SJSA1 (cell line): ENCODE data around the gene UVSSA. TPM values are rescaled to one million over a fixed set of nuclear protein-coding genes. Genes with fewer than 3 reads are reported as not detected.
A peak's percentile ranks its signal among the peaks of the same experiment; 100 is the strongest.

Experiments
- DNase-seq, 2 experiments: peaks; one replicate each; pipeline ENCODE4 v3.0.0-alpha.2; 2015 to 2020; ENCODE audit warnings: low spot score in 2 of 2, low read depth in 1 of 2
- H3K27ac ChIP-seq: fragments of 250-450 bp; sonication (Bioruptor Pico); 2 replicates; pipeline ENCODE4 v1.5.1; 2020; ENCODE audit warnings: mild to moderate bottlenecking, moderate library complexity
- H3K27me3 ChIP-seq: fragments of 250-450 bp; sonication (Bioruptor Pico); replicated peaks from 2 replicates; pipeline ENCODE4 v1.5.1; 2020; ENCODE audit warnings: mild to moderate bottlenecking, moderate library complexity
- H3K36me3 ChIP-seq: fragments of 250-450 bp; sonication (Bioruptor Pico); 2 replicates; pipeline ENCODE4 v1.5.1; 2020; ENCODE audit warnings: mild to moderate bottlenecking
- H3K4me1 ChIP-seq: fragments of 250-450 bp; sonication (Bioruptor Pico); replicated peaks from 2 replicates; pipeline ENCODE4 v1.6.1; 2021; ENCODE audit warnings: mild to moderate bottlenecking
- H3K4me3 ChIP-seq: fragments of 250-450 bp; sonication (Bioruptor Pico); 2 replicates; pipeline ENCODE4 v1.5.1; 2020; ENCODE audit warnings: mild to moderate bottlenecking
- H3K9me3 ChIP-seq: fragments of 250-450 bp; sonication (Bioruptor Pico); replicated peaks from 2 replicates; pipeline ENCODE4 v1.5.1; 2020; ENCODE audit warnings: mild to moderate bottlenecking
- total RNA-seq: library from RNA; depleted of rRNA; stranded (reverse); fragments of >200 nt; shearing (Covaris generic); gene quantifications from 2 replicates; pipeline ENCODE4 v1.2.3, GENCODE V29; 2014; rRNA removed

The UVSSA gene
- 2.5 and 4.0 TPM in 2 replicates for total RNA-seq

- H3K36me3 ChIP-seq, result peaks cover 7% of the 10 kb centered on the region
- H3K27ac ChIP-seq, result peak within 1 kb of the TSS; percentile 78
- peak; percentile 95 to 98 for DNase-seq
- peaks cover 17% of the 10 kb centered on the region for H3K4me1 ChIP-seq
- peak within 1 kb of the TSS; percentile 90 for H3K4me3 ChIP-seq
- H3K9me3 ChIP-seq, result no peaks in the 10 kb centered on the region
- no peaks in the 10 kb centered on the region for H3K27me3 ChIP-seq
Measured at GRCh38 chr4:1346781-1347409, at the start of gene UVSSA. UVSSA (plus strand) TSS chr4:1347208; CDS start chr4:1348092, 884 bp downstream.

- H3K4me3 ChIP-seq, result no peak overlapping the region
- no peak overlapping the region for H3K27ac ChIP-seq
- peaks cover 3% of the 10 kb centered on the region for H3K36me3 ChIP-seq
- H3K27me3 ChIP-seq, result no peaks in the 10 kb centered on the region
- no peaks in the 10 kb centered on the region for H3K4me1 ChIP-seq
- H3K9me3 ChIP-seq, result no peaks in the 10 kb centered on the region
- DNase-seq, result no peak
Measured at GRCh38 chr4:1297456-1298325, 49.3 kb upstream of the UVSSA start.

GRCh38 chr4:1298461-1298860 lies 48.5 kb upstream of the UVSSA start:
- no peak overlapping the region for H3K4me3 ChIP-seq
- no peaks in the 10 kb centered on the region for H3K27me3 ChIP-seq
- H3K9me3 ChIP-seq, result no peaks in the 10 kb centered on the region
- peaks cover 3% of the 10 kb centered on the region for H3K36me3 ChIP-seq
- H3K4me1 ChIP-seq, result no peaks in the 10 kb centered on the region
- H3K27ac ChIP-seq, result no peak overlapping the region
- no peak for DNase-seq

GRCh38 chr4:1299301-1299860 lies 47.6 kb upstream of the UVSSA start:
- Histone ChIP-seq H3K4me3 (no peak overlapping the region), H3K4me1 (no peaks in the 10 kb centered on the region), H3K36me3 (peaks cover 3% of the 10 kb centered on the region), H3K27me3 (no peaks in the 10 kb centered on the region), H3K27ac (no peak overlapping the region), H3K9me3 (no peaks in the 10 kb centered on the region)
- no peak for DNase-seq

GRCh38 chr4:1300466-1301455 lies 46.2 kb upstream of the UVSSA start:
- Histone ChIP-seq H3K36me3 (peaks cover 3% of the 10 kb centered on the region), H3K4me3 (no peak overlapping the region), H3K27ac (no peak overlapping the region), H3K4me1 (no peaks in the 10 kb centered on the region), H3K9me3 (no peaks in the 10 kb centered on the region), H3K27me3 (no peaks in the 10 kb centered on the region)
- no peak for DNase-seq

- no peak overlapping the region for H3K4me3 ChIP-seq
- H3K27ac ChIP-seq, result no peak overlapping the region
- no peaks in the 10 kb centered on the region for H3K9me3 ChIP-seq
- H3K27me3 ChIP-seq, result no peaks in the 10 kb centered on the region
- DNase-seq, result no peak
- H3K36me3 ChIP-seq, result peaks cover 3% of the 10 kb centered on the region
- no peaks in the 10 kb centered on the region for H3K4me1 ChIP-seq
Measured at GRCh38 chr4:1302159-1302558, 44.8 kb upstream of the UVSSA start.

GRCh38 chr4:1305261-1305711 lies 41.7 kb upstream of the UVSSA start:
- Histone ChIP-seq H3K4me1 (peaks cover 16% of the 10 kb centered on the region), H3K36me3 (peaks cover 3% of the 10 kb centered on the region; the same call in 1 of the 2 replicates), H3K27me3 (no peaks in the 10 kb centered on the region), H3K27ac (no peak overlapping the region), H3K4me3 (no peak overlapping the region), H3K9me3 (no peaks in the 10 kb centered on the region)
- DNase-seq, result no peak

GRCh38 chr4:1305781-1306455 lies 41.1 kb upstream of the UVSSA start:
- H3K9me3 ChIP-seq, result no peaks in the 10 kb centered on the region
- H3K27me3 ChIP-seq, result no peaks in the 10 kb centered on the region
- H3K27ac ChIP-seq, result no peak overlapping the region
- no peak for DNase-seq
- peaks cover 21% of the 10 kb centered on the region for H3K4me1 ChIP-seq
- no peak overlapping the region for H3K4me3 ChIP-seq
- peaks cover 3% of the 10 kb centered on the region; the same call in 1 of the 2 replicates for H3K36me3 ChIP-seq

- H3K36me3 ChIP-seq, result peaks cover 4% of the 10 kb centered on the region
- no peak overlapping the region for H3K4me3 ChIP-seq
- DNase-seq, result no peak
- no peaks in the 10 kb centered on the region for H3K27me3 ChIP-seq
- H3K27ac ChIP-seq, result no peak overlapping the region
- H3K9me3 ChIP-seq, result no peaks in the 10 kb centered on the region
- H3K4me1 ChIP-seq, result peaks cover 21% of the 10 kb centered on the region
Measured at GRCh38 chr4:1307951-1308735, 38.9 kb upstream of the UVSSA start.

GRCh38 chr4:1309261-1310010 lies 37.6 kb upstream of the UVSSA start:
- H3K36me3 ChIP-seq, result peaks cover 11% of the 10 kb centered on the region
- peak overlapping the region; percentile 34 for H3K27ac ChIP-seq
- H3K9me3 ChIP-seq, result no peaks in the 10 kb centered on the region
- H3K27me3 ChIP-seq, result no peaks in the 10 kb centered on the region
- peak; percentile 85 to 89 for DNase-seq
- peak overlapping the region; percentile 37 for H3K4me3 ChIP-seq
- peaks cover 21% of the 10 kb centered on the region for H3K4me1 ChIP-seq

GRCh38 chr4:1310031-1310795 lies 36.8 kb upstream of the UVSSA start:
- H3K4me1 ChIP-seq, result peaks cover 21% of the 10 kb centered on the region
- peaks cover 12% of the 10 kb centered on the region for H3K36me3 ChIP-seq
- peak overlapping the region; percentile 37 for H3K4me3 ChIP-seq
- no peaks in the 10 kb centered on the region for H3K27me3 ChIP-seq
- DNase-seq, result no peak
- H3K9me3 ChIP-seq, result no peaks in the 10 kb centered on the region
- H3K27ac ChIP-seq, result no peak overlapping the region
